GM12874 (cell line): ENCODE measurements around the gene TLE4.
A peak's percentile ranks its signal among the peaks of the same experiment; 100 is the strongest.

Experiments used
- TF ChIP-seq, protein P1 (sequence below): IDR thresholded peaks from 2 replicates; pipeline ENCODE4 v1.5.1; 2011; ENCODE audit warnings: low read depth, mild to moderate bottlenecking, control low read depth, low read length, moderate library complexity; ENCODE audit not compliant: insufficient read depth

The TLE4 gene

DNA sequence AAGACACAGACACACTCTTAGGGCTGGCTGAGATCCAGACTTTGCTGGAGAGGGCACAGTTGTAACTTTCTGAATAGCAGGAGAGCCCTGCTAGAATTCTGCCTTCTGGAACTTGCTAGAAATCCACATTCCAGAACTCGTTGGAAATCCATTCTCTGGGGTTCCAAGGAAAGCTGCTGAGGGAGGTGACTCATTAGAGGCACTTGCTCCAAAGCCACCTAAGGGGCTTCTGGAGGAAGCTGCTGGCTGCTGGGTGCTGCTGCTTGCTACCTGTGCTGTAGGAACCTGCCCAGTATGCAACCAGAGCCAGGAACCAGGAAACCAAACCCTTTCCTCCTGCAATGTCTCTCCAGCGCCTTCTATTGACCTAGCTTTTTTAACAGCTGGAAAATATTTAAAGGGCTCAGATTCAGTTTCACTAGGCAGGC, 4.1 kb upstream of the TLE4 start:
- TF ChIP-seq, protein P1, sequence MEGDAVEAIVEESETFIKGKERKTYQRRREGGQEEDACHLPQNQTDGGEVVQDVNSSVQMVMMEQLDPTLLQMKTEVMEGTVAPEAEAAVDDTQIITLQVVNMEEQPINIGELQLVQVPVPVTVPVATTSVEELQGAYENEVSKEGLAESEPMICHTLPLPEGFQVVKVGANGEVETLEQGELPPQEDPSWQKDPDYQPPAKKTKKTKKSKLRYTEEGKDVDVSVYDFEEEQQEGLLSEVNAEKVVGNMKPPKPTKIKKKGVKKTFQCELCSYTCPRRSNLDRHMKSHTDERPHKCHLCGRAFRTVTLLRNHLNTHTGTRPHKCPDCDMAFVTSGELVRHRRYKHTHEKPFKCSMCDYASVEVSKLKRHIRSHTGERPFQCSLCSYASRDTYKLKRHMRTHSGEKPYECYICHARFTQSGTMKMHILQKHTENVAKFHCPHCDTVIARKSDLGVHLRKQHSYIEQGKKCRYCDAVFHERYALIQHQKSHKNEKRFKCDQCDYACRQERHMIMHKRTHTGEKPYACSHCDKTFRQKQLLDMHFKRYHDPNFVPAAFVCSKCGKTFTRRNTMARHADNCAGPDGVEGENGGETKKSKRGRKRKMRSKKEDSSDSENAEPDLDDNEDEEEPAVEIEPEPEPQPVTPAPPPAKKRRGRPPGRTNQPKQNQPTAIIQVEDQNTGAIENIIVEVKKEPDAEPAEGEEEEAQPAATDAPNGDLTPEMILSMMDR = no peak

DNA sequence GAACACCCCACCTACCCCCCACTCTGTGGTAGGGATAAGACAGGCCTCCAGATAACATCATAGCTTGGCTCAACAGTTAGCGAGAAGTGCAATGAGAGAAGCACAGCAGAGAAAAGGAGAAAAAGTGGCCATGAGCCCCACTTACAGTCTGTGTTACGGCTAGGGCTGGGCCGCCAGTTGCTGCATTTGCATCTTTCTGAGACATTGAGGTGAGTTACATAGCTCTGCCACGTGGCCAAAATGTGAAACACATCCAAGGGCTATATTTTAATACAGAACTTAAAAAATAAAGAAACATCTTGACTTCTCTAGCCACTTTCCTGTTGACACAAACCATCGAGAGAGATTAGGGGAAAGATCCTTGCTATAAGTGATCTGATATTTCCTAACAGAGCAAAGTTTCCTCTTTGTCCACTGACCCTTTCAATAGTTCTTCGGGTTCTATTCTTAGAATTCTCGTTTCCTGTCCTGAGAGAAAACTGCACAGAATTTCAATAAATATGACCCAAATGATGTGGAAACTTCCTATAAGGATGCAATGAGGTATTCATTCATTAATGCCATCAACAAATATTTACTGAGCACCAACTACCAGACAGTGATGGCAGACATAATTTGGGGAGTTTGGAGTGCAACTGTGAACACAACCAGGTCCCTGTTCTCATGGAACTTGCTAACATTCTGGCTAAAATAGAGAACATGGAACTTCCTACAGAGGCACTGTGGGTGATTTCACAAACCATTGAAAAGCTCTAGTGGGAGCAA, 3.2 kb upstream of the TLE4 start:
- TF ChIP-seq, protein P1 = no peak

DNA sequence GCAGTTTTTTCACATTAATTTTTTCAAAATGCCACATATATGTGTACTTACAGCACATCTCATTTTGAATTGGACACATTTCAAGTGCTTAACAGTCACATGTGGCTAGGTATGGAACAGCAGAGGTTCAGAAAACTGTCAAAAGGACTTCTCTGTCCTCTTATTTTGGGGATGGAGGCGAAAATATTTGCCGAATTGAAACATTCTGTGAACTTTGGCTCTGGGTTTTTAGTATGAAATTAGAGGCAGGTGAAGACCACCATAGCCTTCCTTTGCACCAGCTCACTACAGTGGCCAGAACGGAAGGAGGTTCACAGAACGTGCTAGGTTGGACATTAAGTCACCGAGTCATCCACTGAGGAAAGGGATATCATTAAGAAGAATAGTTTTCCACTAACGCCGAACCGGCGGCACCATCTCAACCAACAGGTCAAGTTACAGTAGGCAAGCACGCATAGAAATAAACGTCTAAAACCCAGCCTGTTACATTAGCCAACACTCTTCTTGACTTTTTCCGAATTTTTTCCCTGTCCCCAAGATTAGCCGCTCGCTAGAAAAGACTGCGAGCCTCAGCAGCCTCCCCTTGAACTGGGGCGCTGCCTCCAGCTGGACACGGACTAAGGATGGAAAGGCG, 1.8 kb upstream of the TLE4 start:
- TF ChIP-seq, protein P1 = no peak

DNA sequence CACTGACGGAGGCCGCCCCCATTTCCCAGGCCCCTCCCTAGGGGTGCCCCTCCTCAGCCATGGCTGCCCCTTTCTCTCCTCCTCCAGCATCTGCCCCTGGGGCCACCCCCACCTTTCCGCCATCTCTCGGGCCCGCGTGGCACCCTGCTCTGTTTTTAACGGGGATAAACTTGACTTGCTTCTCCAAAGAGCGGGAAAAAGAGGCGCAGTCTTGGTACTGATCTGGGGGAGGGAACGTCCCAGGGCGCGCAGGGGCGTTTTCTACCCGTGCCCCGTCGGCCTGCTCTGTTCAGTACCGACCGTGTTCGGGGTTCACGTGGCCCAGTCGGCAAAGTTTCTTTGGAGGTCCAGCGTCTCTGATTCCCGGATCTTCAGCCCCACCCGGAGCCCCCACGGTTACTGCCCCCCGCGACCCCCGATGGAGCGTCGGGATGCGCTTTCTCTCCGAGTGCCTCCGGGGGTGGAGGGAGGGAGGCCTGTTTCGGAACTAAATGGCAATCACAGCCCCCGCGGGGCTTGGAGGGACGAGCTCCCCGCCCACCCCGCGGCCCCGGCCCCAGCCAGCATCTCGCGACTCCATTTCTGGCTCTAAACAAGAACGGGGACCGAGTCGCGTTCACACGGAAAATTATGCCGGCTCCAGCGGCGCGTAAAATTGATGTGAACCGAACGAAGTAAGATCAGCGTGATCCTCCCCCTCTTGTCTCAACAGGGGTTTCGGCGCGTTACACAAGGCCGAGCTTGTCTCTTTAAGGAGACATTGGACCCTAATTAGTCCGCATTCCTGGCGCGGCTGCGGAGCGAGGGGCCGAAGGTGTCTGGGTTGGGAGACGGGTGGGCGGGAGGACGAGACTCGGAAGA, 1.1 kb upstream of the TLE4 start:
- TF ChIP-seq, protein P1 = no peak

DNA sequence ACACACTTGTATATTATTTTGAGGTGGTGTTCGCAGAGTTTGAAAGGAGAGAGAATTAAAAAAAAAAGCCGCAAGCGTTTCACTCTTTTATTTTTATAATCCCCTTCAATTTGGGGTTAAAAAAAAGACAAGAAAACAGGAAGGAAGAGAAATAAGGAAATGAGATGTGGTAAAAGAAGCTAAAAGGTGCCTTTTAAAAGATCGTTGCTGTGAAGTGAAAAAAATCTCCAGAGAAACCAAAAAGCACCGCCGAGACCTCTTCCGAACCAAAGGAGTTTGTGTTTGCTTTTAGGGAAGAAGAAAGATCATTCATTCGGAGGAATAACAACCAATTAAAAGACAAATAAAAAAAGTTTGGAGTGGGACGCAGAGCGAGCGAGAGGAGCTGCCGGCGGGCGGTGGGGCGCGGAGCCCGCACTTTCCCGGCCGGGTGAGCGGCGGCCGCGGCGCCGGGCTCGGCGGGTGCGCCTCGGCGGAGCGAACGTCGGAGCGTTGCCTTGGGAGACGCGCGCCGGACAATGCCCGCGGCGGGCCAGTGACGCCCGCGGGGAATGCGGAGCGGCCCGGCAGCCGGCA, 355 bp downstream of the TLE4 start:
- TF ChIP-seq, protein P1 = no peak

DNA sequence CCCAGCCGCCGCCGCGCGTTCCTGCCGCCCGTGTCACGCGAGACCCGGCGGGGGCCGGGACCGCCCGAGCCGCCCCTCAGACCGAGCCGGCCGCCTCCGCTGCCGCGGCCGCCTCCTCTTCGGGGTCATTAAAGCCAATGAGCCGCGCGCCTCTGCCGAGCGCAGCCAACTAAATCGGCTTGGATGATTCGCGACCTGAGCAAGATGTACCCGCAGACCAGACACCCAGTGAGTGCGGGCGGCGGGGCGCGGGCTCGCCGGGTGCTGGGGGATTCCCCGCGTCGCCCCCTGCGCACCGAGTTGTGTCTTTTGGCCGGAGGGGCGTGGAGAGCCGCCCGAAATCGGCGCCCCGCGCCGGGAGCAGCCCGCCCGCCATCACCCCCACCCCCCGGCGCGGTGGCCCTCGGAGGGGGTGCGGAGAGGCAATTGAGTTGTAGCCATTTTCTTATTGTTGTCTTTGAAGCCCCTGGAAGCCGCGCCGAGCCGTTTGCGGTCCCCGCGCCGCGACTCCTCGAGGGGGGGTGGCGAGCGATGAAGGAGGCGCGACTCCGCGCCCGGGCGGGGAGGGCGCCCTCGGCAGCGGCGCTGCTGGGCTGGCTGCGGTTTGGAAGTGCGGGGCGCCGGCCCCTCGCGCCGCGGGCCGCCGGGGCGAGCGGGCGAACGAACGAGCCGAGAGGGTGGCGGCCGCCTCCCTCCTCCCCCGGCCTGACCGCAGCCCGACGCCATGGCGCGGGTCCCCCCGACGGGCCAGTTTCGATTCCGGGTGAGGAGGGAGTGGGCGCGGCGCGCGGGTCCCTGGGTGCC, 1.0 kb downstream of the TLE4 start:
- TF ChIP-seq, protein P1 = 0 out of 2 replicates have a peak, but pooled peaks have one; percentile 6
